IMR-90 (cell line): ENCODE results near the gene PRCP. TPM values are rescaled to one million over a fixed set of nuclear protein-coding genes. Genes with fewer than 3 reads are reported as not detected.

Experiments used
- ATAC-seq: fragments of 200-7000 bp; cut with Tn5 transposase; 2 replicates; pipeline ENCODE4 v1.9.1; 2020; ENCODE audit warnings: low read depth, mild to moderate bottlenecking, moderate library complexity
- BruUV-seq: library from RNA; stranded (reverse); fragments of 400-500 nt; replicated peaks from 2 replicates; lab custom pipeline; 2021; lab: Mats Ljungman, UMichigan
- CTCF ChIA-PET: fragments of 300-600 bp; formaldehyde crosslinking; extraction: SDS; loops from one replicate; lab custom pipeline; 2021; ENCODE audit warnings: antibody characterized with exemption; lab: Yijun Ruan, JAX
- POLR2A ChIA-PET: fragments of 300-600 bp; sonication (Branson Sonifier 250); formaldehyde crosslinking; loops from one replicate; lab custom pipeline; 2022; ENCODE audit warnings: antibody characterized with exemption; ENCODE audit not compliant: unreplicated experiment; lab: Charles Lee
- DNase-seq: peaks from one replicate; pipeline ENCODE4 v3.0.0; 2013
- H2AFZ ChIP-seq: replicated peaks from 2 replicates; pipeline ENCODE3; 2013; ENCODE audit warnings: low read length, mild to moderate bottlenecking; ENCODE audit not compliant: poor library complexity
- H2AK5ac ChIP-seq: 2 replicates; pipeline ENCODE4 v1.6.1; 2013; ENCODE audit warnings: low read depth, low read length, inconsistent platforms
- H2AK9ac ChIP-seq: replicated peaks from 2 replicates; pipeline ENCODE3; 2013; ENCODE audit warnings: mild to moderate bottlenecking, low read depth, low read length, moderate library complexity; ENCODE audit not compliant: poor library complexity
- H2BK120ac ChIP-seq: 2 replicates; pipeline ENCODE4 v1.6.1; 2013; ENCODE audit warnings: low read depth, low read length, inconsistent platforms
- H2BK15ac ChIP-seq: 3 replicates; pipeline ENCODE4 v1.6.1; 2013; ENCODE audit warnings: low read depth, low read length, inconsistent platforms
- H2BK20ac ChIP-seq: 2 replicates; pipeline ENCODE4 v1.6.1; 2013; ENCODE audit warnings: low read depth, mild to moderate bottlenecking, inconsistent platforms, low read length, moderate library complexity
- H2BK5ac ChIP-seq: 2 replicates; pipeline ENCODE4 v1.6.1; 2013; ENCODE audit warnings: mild to moderate bottlenecking, low read depth, low read length, inconsistent platforms; ENCODE audit not compliant: poor library complexity, severe bottlenecking
- H3K14ac ChIP-seq: replicated peaks from 2 replicates; pipeline ENCODE4 v1.6.1; 2013; ENCODE audit warnings: low read depth, low read length, inconsistent platforms
- H3K18ac ChIP-seq: 2 replicates; pipeline ENCODE4 v1.6.1; 2013; ENCODE audit warnings: low read depth, low read length, control low read depth
- H3K23ac ChIP-seq: 2 replicates; pipeline ENCODE4 v1.6.1; 2013; ENCODE audit warnings: low read depth, low read length, inconsistent platforms
- H3K27ac ChIP-seq: 2 replicates; pipeline ENCODE4 v1.5.1; 2013; ENCODE audit warnings: mild to moderate bottlenecking, control low read depth, low read length; ENCODE audit not compliant: insufficient read depth
- H3K27me3 ChIP-seq: 2 replicates; pipeline ENCODE4 v1.6.1; 2013; ENCODE audit warnings: low read length; ENCODE audit not compliant: control insufficient read depth, insufficient read depth
- H3K36me3 ChIP-seq: 2 replicates; pipeline ENCODE4 v1.6.1; 2013; ENCODE audit warnings: low read length, mixed read lengths; ENCODE audit not compliant: control insufficient read depth, insufficient read depth
- H3K4ac ChIP-seq: 2 replicates; pipeline ENCODE4 v1.6.1; 2013; ENCODE audit warnings: low read depth, low read length, inconsistent platforms
- H3K4me1 ChIP-seq: 2 replicates; pipeline ENCODE4 v1.6.1; 2013; ENCODE audit warnings: low read length, mixed read lengths; ENCODE audit not compliant: control insufficient read depth, insufficient read depth
- H3K4me2 ChIP-seq: 2 replicates; pipeline ENCODE4 v1.6.1; 2013; ENCODE audit warnings: low read depth, mild to moderate bottlenecking, control low read depth, low read length, moderate library complexity
- H3K4me3 ChIP-seq: 2 replicates; pipeline ENCODE4 v1.5.1; 2013; ENCODE audit warnings: low read depth, mild to moderate bottlenecking, control low read depth, low read length, moderate library complexity; ENCODE audit not compliant: insufficient read depth
- H3K56ac ChIP-seq: 2 replicates; pipeline ENCODE4 v1.6.1; 2013; ENCODE audit warnings: low read length, inconsistent platforms; ENCODE audit not compliant: insufficient read depth; ENCODE audit errors: extremely low read depth
- H3K79me1 ChIP-seq, 2 experiments: 2 replicates each; pipeline ENCODE4 v1.6.1; 2013; ENCODE audit warnings: low read length in 2 of 2, inconsistent platforms in 1 of 2, low read depth in 1 of 2
- H3K9ac ChIP-seq: 2 replicates; pipeline ENCODE4 v1.6.1; 2013; ENCODE audit warnings: low read depth, low read length, control low read depth
- H3K9me1 ChIP-seq: 2 replicates; pipeline ENCODE4 v1.6.1; 2013; ENCODE audit warnings: low read length, inconsistent platforms; ENCODE audit not compliant: insufficient read depth
- H3K9me3 ChIP-seq: 2 replicates; pipeline ENCODE4 v1.6.1; 2013; ENCODE audit warnings: low read length; ENCODE audit not compliant: control insufficient read depth, insufficient read depth
- H4K20me1 ChIP-seq: 2 replicates; pipeline ENCODE4 v1.6.1; 2013; ENCODE audit warnings: low read length, inconsistent platforms; ENCODE audit not compliant: insufficient read depth
- H4K5ac ChIP-seq: 2 replicates; pipeline ENCODE4 v1.6.1; 2013; ENCODE audit warnings: mild to moderate bottlenecking, low read depth, low read length, control low read depth
- H4K8ac ChIP-seq, 2 experiments: 2 replicates each; pipeline ENCODE4 v1.6.1; 2013; ENCODE audit warnings: low read depth in 2 of 2, low read length in 2 of 2, control low read depth in 1 of 2, inconsistent platforms in 1 of 2
- H4K91ac ChIP-seq: 2 replicates; pipeline ENCODE4 v1.6.1; 2013; ENCODE audit warnings: low read depth, low read length, inconsistent platforms; ENCODE audit not compliant: insufficient read depth
- CEBPB ChIP-seq: IDR thresholded peaks from 2 replicates; pipeline ENCODE4 v1.6.1; 2012; ENCODE audit warnings: low read depth, low read length, improper control_type of control experiment
- CHD1 ChIP-seq: IDR thresholded peaks from 2 replicates; pipeline ENCODE4 v1.6.1; 2012; ENCODE audit warnings: low read depth, low read length, improper control_type of control experiment
- CTCF ChIP-seq: conservative IDR thresholded peaks from 2 replicates; pipeline ENCODE4 v1.5.1; 2012; ENCODE audit warnings: mild to moderate bottlenecking, low read depth, low read length, improper control_type of control experiment
- ELK1 ChIP-seq: fragments of 150-350 bp; IDR thresholded peaks from 2 replicates; pipeline ENCODE4 v1.6.1; 2016; ENCODE audit warnings: low read depth, mild to moderate bottlenecking, low read length, moderate library complexity, borderline replicate concordance
- FOS ChIP-seq: fragments of 150-350 bp; IDR thresholded peaks from 2 replicates; pipeline ENCODE4 v1.6.1; 2016; ENCODE audit warnings: low read depth, low read length
- POLR2A ChIP-seq: IDR thresholded peaks from 2 replicates; pipeline ENCODE4 v1.6.1; 2012; ENCODE audit warnings: mild to moderate bottlenecking, low read depth, low read length
- RAD21 ChIP-seq: IDR thresholded peaks from 2 replicates; pipeline ENCODE4 v1.6.1; 2012; ENCODE audit warnings: low read length, improper control_type of control experiment
- RFX5 ChIP-seq: IDR thresholded peaks from 2 replicates; pipeline ENCODE4 v1.8.0; 2012; ENCODE audit warnings: low read depth, mild to moderate bottlenecking, low read length, moderate library complexity
- SMC3 ChIP-seq: fragments of 150-350 bp; IDR thresholded peaks from 2 replicates; pipeline ENCODE4 v1.6.1; 2016; ENCODE audit warnings: low read depth, mild to moderate bottlenecking, antibody characterized with exemption, low read length, moderate library complexity
- dilution Hi-C: fragments of 300-500 bp; cut with HindIII; formaldehyde crosslinking; loops from one replicate; pipeline ENCODE4 v1.14.3; 2018; ENCODE audit warnings: low sequenced_read_pairs; ENCODE audit not compliant: unreplicated experiment
- in situ Hi-C: fragments of 300-500 bp; cut with MboI; formaldehyde crosslinking; loops from 3 replicates; pipeline ENCODE4 v1.14.3; 2019; ENCODE audit warnings: low sequenced_read_pairs, inconsistent platforms, mixed read lengths
- intact Hi-C: fragments of 100-400 bp; cut with micrococcal nuclease; formaldehyde crosslinking; loops from 2 replicates; pipeline ENCODE4 v1.10.0; 2022
- polyA plus RNA-seq, 3 experiments: library from polyadenylated mRNA; depleted of rRNA; stranded (reverse); fragments of >200 nt; gene quantifications; 2 replicates each; pipeline ENCODE4 v1.2.3, GENCODE V29; 2012; ENCODE audit warnings: low replicate concordance in 1 of 3
- total RNA-seq: library from RNA; depleted of rRNA; stranded (reverse); fragments of >200 nt; gene quantifications from 2 replicates; pipeline ENCODE4 v1.2.3, GENCODE V29; 2012

Gene PRCP
- total and polyA plus RNA-seq, 2 of the 4 experiments (the other 2 are of a cell fraction) = 31.7 to 64.9 TPM

GRCh38 chr11:82927264-82927880 is 27.1 kb upstream of the PRCP start:
- no peak overlapping the region for H2AFZ ChIP-seq
- H2BK15ac ChIP-seq = no peak overlapping the region
- no peak overlapping the region for H3K56ac ChIP-seq
- no peaks in the 10 kb centered on the region for H3K27me3 ChIP-seq
- no peak overlapping the region for H3K4me3 ChIP-seq
- H2AK5ac ChIP-seq = no peak overlapping the region
- no peak overlapping the region for H4K91ac ChIP-seq
- no peaks in the 10 kb centered on the region; the same call in 1 of the 2 replicates for H3K36me3 ChIP-seq
- H3K18ac ChIP-seq = no peak overlapping the region
- TF ChIP-seq CTCF (peak; percentile 69), POLR2A (no peak), SMC3 (peak; percentile 58), RFX5 (no peak), FOS (no peak), CEBPB (no peak), ELK1 (no peak), CHD1 (no peak), RAD21 (peak; percentile 52)
- no peaks in the 10 kb centered on the region for H3K9me3 ChIP-seq
- in situ Hi-C loops = no loop called here
- H4K5ac ChIP-seq = no peak overlapping the region
- no peak overlapping the region for H3K14ac ChIP-seq
- no peak overlapping the region for H2BK120ac ChIP-seq
- H3K9me1 ChIP-seq = 0 out of 2 replicates have a peak, but pooled peaks cover 3% of the 10 kb centered on the region
- H4K20me1 ChIP-seq = no peaks in the 10 kb centered on the region
- ChIA-PET POLR2A (no interaction called here), CTCF (interaction anchor here (1.0 to 1.2 kb wide), 3 partner anchors 11 to 26 kb away, joined by 3 to 5 read pairs (median 4); partner anchors contain the start of gene DDIAS)
- no peaks in the 10 kb centered on the region for H3K4me1 ChIP-seq
- intact Hi-C loops = loop anchor here (1.0 to 2.0 kb wide), 2 partner anchors 144 to 229 kb away; partner anchors contain the start of genes PCF11 and RAB30
- H2BK20ac ChIP-seq = no peak overlapping the region
- dilution Hi-C loops = no loop called here
- no peak overlapping the region for H3K4ac ChIP-seq
- H4K8ac ChIP-seq = no peak overlapping the region
- no peak overlapping the region for H3K27ac ChIP-seq
- ATAC-seq = peak; percentile 84
- H3K23ac ChIP-seq = no peak overlapping the region
- H2BK5ac ChIP-seq = no peak overlapping the region
- no peak overlapping the region for H3K4me2 ChIP-seq
- no peaks in the 10 kb centered on the region; a peak in 1 of 4 replicates for H3K79me1 ChIP-seq
- no peak overlapping the region for H2AK9ac ChIP-seq
- peak; percentile 64 for DNase-seq
- no TSS peak for BruUV-seq
- no peak overlapping the region for H3K9ac ChIP-seq
